ENCODE data around the gene HSPB9. TPM values are rescaled to one million over a fixed set of nuclear protein-coding genes. Genes with fewer than 3 reads are reported as not detected.

HSPB9 gene
- total and polyA plus RNA-seq, 2 donors (not counting 3 experiments of a cell fraction or from before 2014, with no cell fraction given): not detected

DNA sequence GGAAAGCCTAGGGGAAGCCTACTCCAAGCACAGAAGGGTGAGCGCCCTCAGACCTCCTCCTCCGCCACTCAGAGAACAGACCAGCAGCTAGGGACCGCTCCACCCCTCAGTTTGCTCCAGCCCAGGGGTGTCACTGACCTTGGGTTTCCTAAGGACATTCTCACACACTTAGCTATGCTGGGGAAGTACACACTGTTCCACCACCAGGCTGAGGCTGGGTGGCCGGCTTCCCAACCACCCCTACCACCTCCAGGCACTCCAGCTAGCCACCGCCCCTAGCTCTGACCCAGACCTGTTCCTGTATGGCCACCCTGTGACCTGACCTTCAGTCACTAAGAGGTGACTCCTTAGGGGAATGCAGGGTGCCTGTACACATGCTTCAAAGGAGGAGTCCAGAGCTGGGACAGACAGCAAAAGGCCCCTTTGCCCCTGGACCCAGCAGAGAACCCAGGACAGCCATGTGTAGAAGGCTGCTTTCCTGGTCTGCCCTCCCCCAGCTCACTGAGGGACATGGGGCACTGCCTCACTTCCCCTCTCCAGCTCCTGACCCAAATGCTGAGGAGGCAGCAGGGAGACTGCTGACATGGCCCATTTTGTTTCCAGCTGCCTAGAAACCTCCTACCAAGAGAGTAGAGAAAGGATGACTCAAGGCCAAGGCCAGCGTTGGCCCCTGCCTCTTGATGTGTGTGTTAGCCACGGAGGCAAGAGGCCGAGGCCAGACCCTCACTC lies 6.7 kb downstream of the HSPB9 start:
- intact Hi-C loops (cut with micrococcal nuclease) (no loop called here), dilution Hi-C loops (cut with MboI; ENCODE audit: extremely low pct_ligation_motif_present, low sequenced_read_pairs) (no loop called here)
- Histone ChIP-seq H3K27me3 (ENCODE audit: control insufficient read depth in 2 of 2, insufficient read depth in 2 of 2, low read length in 2 of 2) (no peaks in the 10 kb centered on the region), H3K36me3 (ENCODE audit: control insufficient read depth in 2 of 2, extremely low read depth in 1 of 2, insufficient read depth in 2 of 2, low read length in 2 of 2) (peaks cover 27 to 41% of the 10 kb centered on the region in 2 experiments), H3K9ac (replicated peaks; ENCODE audit: extremely low read depth, insufficient read depth, low read length) (no peak overlapping the region), H4K20me1 (replicated peaks; ENCODE audit: control insufficient read depth, extremely low read depth, insufficient read depth, low read length) (no peaks in the 10 kb centered on the region), H3K4me1 (ENCODE audit: control insufficient read depth, extremely low read depth, insufficient read depth, low read length) (peaks cover 52% of the 10 kb centered on the region), H3K4me3 (replicated peaks in 1 of 3; ENCODE audit: insufficient read depth in 1 of 3, low read depth in 1 of 3, low read length in 3 of 3) (no peak overlapping the region), H3K27ac (ENCODE audit: insufficient read depth, low read depth, low read length) (no peak overlapping the region), H3K4me2 (ENCODE audit: insufficient read depth, low read length) (no peak overlapping the region), H3K9me3 (replicated peaks; ENCODE audit: control insufficient read depth, insufficient read depth, low read length) (no peaks in the 10 kb centered on the region), H2AFZ (ENCODE audit: low read depth, low read length) (no peak overlapping the region), H3K79me2 (ENCODE audit: control insufficient read depth, insufficient read depth, low read length) (peaks cover 47% of the 10 kb centered on the region), H3K9me1 (replicated peaks; ENCODE audit: control insufficient read depth, extremely low read depth, insufficient read depth, low read length) (no peaks in the 10 kb centered on the region)
- FAIRE-seq (no peak), DNase-seq (ENCODE audit: low read depth, low spot score) (no peak)
- CTCF ChIA-PET: interaction anchor here (0.9 to 1.5 kb wide), 3 partner anchors 24 to 51 kb away, joined by 4 to 5 read pairs (median 5); partner anchors contain the start of gene KCNH4
- no TSS peak for BruUV-seq (replicated peaks)
- TF ChIP-seq POLR2AphosphoS5 (IDR thresholded peaks at IDR 0.05; ENCODE audit: insufficient read depth, low read depth, low read length) (no peak), GATA2 (IDR thresholded peaks at IDR 0.05; ENCODE audit: insufficient read depth, insufficient read length, low read depth, low read length) (no peak), JUN (IDR thresholded peaks at IDR 0.05; ENCODE audit: borderline replicate concordance, insufficient read depth, insufficient read length, low read depth) (no peak), EZH2 (IDR thresholded peaks at IDR 0.05; ENCODE audit: borderline replicate concordance, low read depth, low read length, severe bottlenecking) (no peak), POLR2A (IDR thresholded peaks at IDR 0.05; ENCODE audit: low read depth, low read length) (no peak), MYC (IDR thresholded peaks at IDR 0.05; ENCODE audit: low read depth, low read length) (no peak)
- TF ChIP-seq, protein P1, sequence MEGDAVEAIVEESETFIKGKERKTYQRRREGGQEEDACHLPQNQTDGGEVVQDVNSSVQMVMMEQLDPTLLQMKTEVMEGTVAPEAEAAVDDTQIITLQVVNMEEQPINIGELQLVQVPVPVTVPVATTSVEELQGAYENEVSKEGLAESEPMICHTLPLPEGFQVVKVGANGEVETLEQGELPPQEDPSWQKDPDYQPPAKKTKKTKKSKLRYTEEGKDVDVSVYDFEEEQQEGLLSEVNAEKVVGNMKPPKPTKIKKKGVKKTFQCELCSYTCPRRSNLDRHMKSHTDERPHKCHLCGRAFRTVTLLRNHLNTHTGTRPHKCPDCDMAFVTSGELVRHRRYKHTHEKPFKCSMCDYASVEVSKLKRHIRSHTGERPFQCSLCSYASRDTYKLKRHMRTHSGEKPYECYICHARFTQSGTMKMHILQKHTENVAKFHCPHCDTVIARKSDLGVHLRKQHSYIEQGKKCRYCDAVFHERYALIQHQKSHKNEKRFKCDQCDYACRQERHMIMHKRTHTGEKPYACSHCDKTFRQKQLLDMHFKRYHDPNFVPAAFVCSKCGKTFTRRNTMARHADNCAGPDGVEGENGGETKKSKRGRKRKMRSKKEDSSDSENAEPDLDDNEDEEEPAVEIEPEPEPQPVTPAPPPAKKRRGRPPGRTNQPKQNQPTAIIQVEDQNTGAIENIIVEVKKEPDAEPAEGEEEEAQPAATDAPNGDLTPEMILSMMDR (IDR thresholded peaks at IDR 0.05; ENCODE audit: extremely low read depth in 1 of 2, insufficient read depth in 1 of 2, low read depth in 1 of 2, low read length in 2 of 2): no peak
- TF ChIP-seq, protein P2, sequence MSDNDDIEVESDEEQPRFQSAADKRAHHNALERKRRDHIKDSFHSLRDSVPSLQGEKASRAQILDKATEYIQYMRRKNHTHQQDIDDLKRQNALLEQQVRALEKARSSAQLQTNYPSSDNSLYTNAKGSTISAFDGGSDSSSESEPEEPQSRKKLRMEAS (IDR thresholded peaks at IDR 0.05; ENCODE audit: insufficient read depth, insufficient read length): no peak
- POLR2A ChIA-PET: no interaction called here
